Ovary (tissue), 9 donors: ENCODE data around the gene BMP8A. TPM values are rescaled to one million over a fixed set of nuclear protein-coding genes. Genes with fewer than 3 reads are reported as not detected.

Experiments used
- DNase-seq, 5 donors: peaks; one replicate each; pipeline ENCODE4 v3.0.0-alpha.2; 2019 to 2020
- H3K27ac ChIP-seq, 2 donors: fragments of 200-600 bp; one replicate each; pipeline versions ENCODE4 v1.5.1 to v1.8.0; 2019 to 2022
- H3K27me3 ChIP-seq: fragments of 200-600 bp; one replicate; pipeline ENCODE4 v1.8.0; 2022
- H3K36me3 ChIP-seq: fragments of 200-600 bp; sonication (generic); one replicate; pipeline ENCODE4 v1.5.1; 2019
- H3K4me1 ChIP-seq: one replicate; pipeline ENCODE4 v1.8.1; 2013; ENCODE audit warnings: mild to moderate bottlenecking, moderate library complexity; ENCODE audit not compliant: insufficient read depth
- H3K4me3 ChIP-seq: fragments of 200-600 bp; sonication (generic); one replicate; pipeline ENCODE4 v1.5.1; 2017
- H3K9me3 ChIP-seq, 2 donors: fragments of 200-600 bp in 1 of 2; sonication (generic) in 1 of 2; one replicate each; pipeline versions ENCODE4 v1.5.1 to v1.8.1; 2013 to 2019; ENCODE audit warnings: mild to moderate bottlenecking in 1 of 2, moderate library complexity in 1 of 2
- CTCF ChIP-seq, 3 donors: fragments of 450-650 bp in 2 of 3; fragments of 200-600 bp in 1 of 3; IDR thresholded peaks; one replicate each; pipeline versions ENCODE4 v1.5.1 to v1.8.0; 2016 to 2022; ENCODE audit warnings: antibody characterized with exemption in 3 of 3, mild to moderate bottlenecking in 1 of 3
- EP300 ChIP-seq: sonication (generic); formaldehyde crosslinking; IDR thresholded peaks from one replicate; pipeline ENCODE4 v1.6.1; 2017; ENCODE audit warnings: antibody characterized with exemption
- POLR2A ChIP-seq: fragments of 450-650 bp; IDR thresholded peaks from one replicate; pipeline ENCODE4 v1.6.1; 2017; ENCODE audit warnings: antibody characterized with exemption, mild to moderate bottlenecking, moderate library complexity
- WGBS, 3 donors: extraction: QIAGEN DNeasy Blood & Tissue Kit in 1 of 3; methylation state at CpG; one replicate each; pipeline versions ENCODE4 v1.1.5 to v1.1.7; 2013 to 2017; 5-methylcytosine and 5-hydroxymethylcytosine counted together
- intact Hi-C, 4 donors: fragments of 100-400 bp; cut with DNase I; formaldehyde crosslinking; loops; one replicate each; pipeline versions ENCODE4 v1.11.0 to v1.15.1; 2022 to 2023
- polyA plus RNA-seq, 2 donors: library from polyadenylated mRNA; stranded (reverse); fragments of 200-250 nt in 1 of 2; fragments of 350-450 nt in 1 of 2; fragmentation: Illumina TruSeq in 1 of 2; extraction: RNeasy Lipid Tissue Mini Kit (QIAGEN cat#74804) in 1 of 2; gene quantifications; one replicate each; pipeline ENCODE4 v1.2.3, GENCODE V29; 2013 to 2014
- total RNA-seq, 7 donors: library from RNA; depleted of rRNA in 2 of 7; stranded (reverse); fragments of >200 nt in 2 of 7; fragmentation: NEBNext Ultra II Directional in 3 of 7; extraction: Animal tissue kit (Norgen Biotek cat#: 25700) in 3 of 7; gene quantifications; one replicate each; pipeline versions ENCODE4 v1.1.0 to v1.2.4, GENCODE V29; 2016 to 2023
- donor health status: DM: no; HTN: no; CAD: no; lungs with moderate emphysema.
- donor health status: DM: no; HTN: no; CAD: no.
- donor health status: Bipolar disorder and iron deficiency.
- donor health status: DM: yes; HTN: yes; CAD: no.
- donor health status: DM: no; HTN: no; CAD: no.
- donor health status: DM: yes; HTN: yes; CAD: no.

Gene BMP8A
- total and polyA plus RNA-seq, 9 donors: 1.2 to 11.0 (median 5.6) TPM; not detected in 1

GRCh38 chr1:39450956-39451606, 40.4 kb upstream of the BMP8A start:
- intact Hi-C loops: no loop called here
- H3K27me3 ChIP-seq: no peaks in the 10 kb centered on the region
- DNase-seq: peak; percentile 41 to 79 (median 56)
- WGBS, 3 donors: 13 to 30% (median 13%) methylated on average over 10 of the region's 10 CpGs
- no peaks in the 10 kb centered on the region for H3K36me3 ChIP-seq
- H3K4me3 ChIP-seq: no peak overlapping the region
- peaks cover 13% of the 10 kb centered on the region for H3K4me1 ChIP-seq
- no peaks in the 10 kb centered on the region for H3K9me3 ChIP-seq
- peak overlapping the region; percentile 39 to 68 for H3K27ac ChIP-seq
- TF ChIP-seq CTCF (IDR thresholded peaks at IDR 0.05): no peak
- TF ChIP-seq EP300: no peak

DNA sequence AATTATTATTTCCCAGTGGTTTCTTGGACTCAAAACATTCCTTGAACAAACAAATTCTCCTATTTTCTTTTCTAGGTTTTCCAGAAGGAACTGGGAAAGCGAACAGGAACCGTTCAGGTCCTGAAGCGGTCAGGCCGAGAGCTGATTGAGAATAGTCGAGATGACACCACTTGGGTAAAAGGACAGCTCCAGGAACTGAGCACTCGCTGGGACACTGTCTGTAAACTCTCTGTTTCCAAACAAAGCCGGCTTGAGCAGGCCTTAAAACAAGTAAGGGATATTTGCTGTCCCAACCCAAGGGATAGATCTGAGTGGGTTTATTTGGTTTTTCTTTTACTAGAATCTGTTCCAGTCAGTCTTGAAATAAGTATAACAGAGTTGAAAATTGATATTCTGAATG, 39.4 kb upstream of the BMP8A start:
- TF ChIP-seq EP300 (no peak), CTCF (IDR thresholded peaks at IDR 0.05) (no peak), POLR2A (no peak)
- Histone ChIP-seq H3K9me3 (no peaks in the 10 kb centered on the region), H3K27ac (peak overlapping the region in 1 of 2 donors; percentile 68), H3K4me3 (no peak overlapping the region), H3K27me3 (no peaks in the 10 kb centered on the region), H3K4me1 (peaks cover 13% of the 10 kb centered on the region), H3K36me3 (no peaks in the 10 kb centered on the region)
- no peak for DNase-seq
- intact Hi-C loops: no loop called here
- 91 to 93% (median 92%) methylated on average over 7 of the region's 7 CpGs for WGBS, 3 donors

DNA sequence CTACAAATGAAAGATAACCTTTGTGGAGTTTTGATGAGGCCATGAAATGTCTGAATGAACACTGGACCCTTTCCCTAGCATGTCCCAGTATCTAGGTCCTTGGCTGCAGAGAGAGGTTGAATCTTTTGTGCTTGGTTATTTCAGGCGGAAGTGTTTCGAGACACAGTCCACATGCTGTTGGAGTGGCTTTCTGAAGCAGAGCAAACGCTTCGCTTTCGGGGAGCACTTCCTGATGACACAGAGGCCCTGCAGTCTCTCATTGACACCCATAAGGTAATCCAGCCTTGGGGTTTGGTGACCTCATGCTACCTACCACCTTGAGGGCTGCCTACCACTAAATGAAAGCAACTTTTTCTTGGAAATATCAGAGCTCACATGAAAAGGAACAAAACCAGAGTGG, 38.9 kb upstream of the BMP8A start:
- intact Hi-C loops: no loop called here
- 89 to 97% (median 95%) methylated on average over 5 of the region's 5 CpGs for WGBS, 3 donors
- TF ChIP-seq POLR2A (no peak), EP300 (no peak), CTCF (IDR thresholded peaks at IDR 0.05) (no peak)
- DNase-seq: no peak
- Histone ChIP-seq H3K9me3 (no peaks in the 10 kb centered on the region), H3K36me3 (no peaks in the 10 kb centered on the region), H3K4me1 (peaks cover 13% of the 10 kb centered on the region), H3K27ac (no peak overlapping the region), H3K4me3 (no peak overlapping the region), H3K27me3 (no peaks in the 10 kb centered on the region)

- H3K27me3 ChIP-seq: no peaks in the 10 kb centered on the region
- 41 to 47% (median 44%) methylated on average over 8 of the region's 8 CpGs for WGBS, 3 donors
- H3K27ac ChIP-seq: no peak overlapping the region
- intact Hi-C loops: no loop called here
- peak; percentile 76 to 91 (median 83) for DNase-seq
- H3K36me3 ChIP-seq: no peaks in the 10 kb centered on the region
- H3K4me3 ChIP-seq: no peak overlapping the region
- H3K4me1 ChIP-seq: peaks cover 13% of the 10 kb centered on the region
- H3K9me3 ChIP-seq: no peaks in the 10 kb centered on the region
- no peak for TF ChIP-seq POLR2A
- TF ChIP-seq CTCF (IDR thresholded peaks at IDR 0.05): no peak
- no peak for TF ChIP-seq EP300
These were observed 37.8 kb upstream of the BMP8A start for GRCh38 chr1:39453603-39454002.
